B cell (primary cell): ENCODE data around the gene MXRA8. TPM values are rescaled to one million over a fixed set of nuclear protein-coding genes. Genes with fewer than 3 reads are reported as not detected.

Source experiments
- ATAC-seq: fragments of 200-7000 bp; cut with Tn5 transposase; one replicate; pipeline ENCODE4 v1.10.0; 2021; ENCODE audit warnings: low read depth, mild to moderate bottlenecking, moderate number of reproducible peaks, moderate library complexity
- CTCF ChIA-PET: fragments of 350-600 bp; sonication (Branson Sonifier 250); formaldehyde crosslinking; loops from one replicate; lab custom pipeline; 2021; ENCODE audit warnings: antibody characterized with exemption, inconsistent platforms; lab: Charles Lee
- POLR2A ChIA-PET: fragments of 350-600 bp; sonication (Branson Sonifier 250); formaldehyde crosslinking; loops from one replicate; lab custom pipeline; 2021; ENCODE audit warnings: antibody characterized with exemption; lab: Charles Lee
- DNase-seq: peaks from one replicate; pipeline ENCODE4 v3.0.0; 2013
- H2AFZ ChIP-seq: 2 replicates; pipeline ENCODE4 v1.6.1; 2012; ENCODE audit warnings: mild to moderate bottlenecking, low read depth, low read length; ENCODE audit not compliant: insufficient read depth, poor library complexity, severe bottlenecking
- H3K27ac ChIP-seq, 2 donors: 1 replicate in 1 of 2; 2 replicates in 1 of 2; pipeline ENCODE4 v1.5.1; 2012 to 2013; ENCODE audit warnings: low read length in 2 of 2, mild to moderate bottlenecking in 2 of 2, moderate library complexity in 1 of 2
- H3K27me3 ChIP-seq, 4 experiments: fragments of 200-600 bp in 1 of 4; sonication (generic) in 1 of 4; replicated peaks in 1 of 4; 1 replicate in 2 of 4; 2 replicates in 2 of 4; pipeline versions ENCODE4 v1.6.1 to v1.7.0; 2013 to 2016; ENCODE audit warnings: low read length in 3 of 4, mild to moderate bottlenecking in 2 of 4, mixed read lengths in 1 of 4, moderate library complexity in 1 of 4; ENCODE audit not compliant: insufficient read depth in 4 of 4, control insufficient read depth in 3 of 4; ENCODE audit errors: control extremely low read depth in 1 of 4
- H3K36me3 ChIP-seq, 2 experiments: replicated peaks in 1 of 2; 1 replicate in 1 of 2; 2 replicates in 1 of 2; pipeline versions ENCODE4 v1.6.1 to v1.7.1; 2013; ENCODE audit warnings: low read length in 1 of 2; ENCODE audit not compliant: insufficient read depth in 2 of 2, control insufficient read depth in 1 of 2; ENCODE audit errors: control extremely low read depth in 1 of 2, extremely low read depth in 1 of 2
- H3K4me1 ChIP-seq, 2 donors: fragments of 200-600 bp in 1 of 2; sonication (generic) in 1 of 2; 1 replicate in 1 of 2; 2 replicates in 1 of 2; pipeline versions ENCODE4 v1.5.1 to v1.6.1; 2013 to 2017; ENCODE audit warnings: low read length in 2 of 2; ENCODE audit not compliant: control insufficient read depth in 2 of 2, insufficient read depth in 2 of 2
- H3K4me2 ChIP-seq: replicated peaks from 2 replicates; pipeline ENCODE3; 2012; ENCODE audit warnings: mild to moderate bottlenecking, low read depth, low read length; ENCODE audit not compliant: poor library complexity, severe bottlenecking
- H3K4me3 ChIP-seq, 5 experiments: fragments of 200-600 bp in 1 of 5; sonication (generic) in 1 of 5; 1 replicate in 3 of 5; 2 replicates in 2 of 5; pipeline versions ENCODE4 v1.5.1 to v1.7.0; 2011 to 2016; ENCODE audit warnings: low read length in 4 of 5, mild to moderate bottlenecking in 4 of 5, low read depth in 2 of 5, control low read depth in 1 of 5, moderate library complexity in 1 of 5; ENCODE audit not compliant: insufficient read depth in 1 of 5; ENCODE audit errors: control extremely low read depth in 1 of 5, extremely low read depth in 1 of 5
- H3K79me2 ChIP-seq: fragments of 200-600 bp; sonication (generic); one replicate; pipeline ENCODE4 v1.6.0; 2016; ENCODE audit warnings: low read length; ENCODE audit not compliant: control insufficient read depth, insufficient read depth
- H3K9ac ChIP-seq: fragments of 200-600 bp; sonication (generic); 2 replicates; pipeline ENCODE4 v1.6.1; 2017; ENCODE audit warnings: mild to moderate bottlenecking, low read length, moderate library complexity
- H3K9me3 ChIP-seq, 3 donors: one replicate each; pipeline versions ENCODE4 v1.6.1 to v1.7.1; 2013; ENCODE audit warnings: low read length in 2 of 3; ENCODE audit not compliant: control insufficient read depth in 2 of 3, insufficient read depth in 1 of 3; ENCODE audit errors: control extremely low read depth in 1 of 3
- H4K20me1 ChIP-seq: 2 replicates; pipeline ENCODE4 v1.6.0; 2012; ENCODE audit warnings: mild to moderate bottlenecking, low read length; ENCODE audit not compliant: insufficient read depth, control insufficient read depth, poor library complexity, severe bottlenecking
- H3K27ac Mint-ChIP-seq: one replicate; pipeline ENCODE4 v1.8.0; 2021; ENCODE audit warnings: mixed read lengths
- H3K27me3 Mint-ChIP-seq: one replicate; pipeline ENCODE4 v1.8.0; 2021; ENCODE audit warnings: mixed read lengths
- H3K4me1 Mint-ChIP-seq: one replicate; pipeline ENCODE4 v1.8.0; 2021; ENCODE audit warnings: mixed read lengths
- H3K4me3 Mint-ChIP-seq: one replicate; pipeline ENCODE4 v1.8.0; 2021; ENCODE audit warnings: mixed read lengths
- H3K9me3 Mint-ChIP-seq: one replicate; pipeline ENCODE4 v1.8.0; 2022; ENCODE audit warnings: mixed read lengths; ENCODE audit not compliant: insufficient read depth
- EZH2 ChIP-seq: IDR thresholded peaks from 2 replicates; pipeline ENCODE4 v1.6.1; 2012; ENCODE audit warnings: borderline replicate concordance, low read depth, mild to moderate bottlenecking, moderate library complexity, low read length; ENCODE audit not compliant: insufficient read depth, poor library complexity, severe bottlenecking
- WGBS: methylation state at CpG from one replicate; pipeline ENCODE4 v1.1.5; 2013; ENCODE audit warnings: missing lambda C conversion rate; ENCODE audit not compliant: insufficient coverage; 5-methylcytosine and 5-hydroxymethylcytosine counted together
- intact Hi-C: fragments of 100-400 bp; cut with micrococcal nuclease; formaldehyde crosslinking; loops from one replicate; pipeline ENCODE4 v1.10.0; 2022
- polyA plus RNA-seq: library from polyadenylated mRNA; depleted of rRNA; stranded (reverse); fragments of >200 nt; gene quantifications from 2 replicates; pipeline ENCODE4 v1.2.3, GENCODE V29; 2012
- total RNA-seq, 2 donors: library from RNA; stranded (reverse); fragments of 120-200 nt in 1 of 2; gene quantifications; 1 replicate in 1 of 2; 2 replicates in 1 of 2; pipeline versions ENCODE4 v1.2.3 to v1.2.4, GENCODE V29; 2013 to 2022
- TF ChIP-seq, protein P1 (sequence below): fragments of 200-600 bp; IDR thresholded peaks from one replicate; pipeline ENCODE4 v1.8.0; 2022; ENCODE audit warnings: antibody characterized with exemption, mild to moderate bottlenecking

MXRA8 gene
- total and polyA plus RNA-seq, 2 donors (not counting 1 experiment from before 2014, with no cell fraction given) = 0.10 TPM; not detected in 1

DNA sequence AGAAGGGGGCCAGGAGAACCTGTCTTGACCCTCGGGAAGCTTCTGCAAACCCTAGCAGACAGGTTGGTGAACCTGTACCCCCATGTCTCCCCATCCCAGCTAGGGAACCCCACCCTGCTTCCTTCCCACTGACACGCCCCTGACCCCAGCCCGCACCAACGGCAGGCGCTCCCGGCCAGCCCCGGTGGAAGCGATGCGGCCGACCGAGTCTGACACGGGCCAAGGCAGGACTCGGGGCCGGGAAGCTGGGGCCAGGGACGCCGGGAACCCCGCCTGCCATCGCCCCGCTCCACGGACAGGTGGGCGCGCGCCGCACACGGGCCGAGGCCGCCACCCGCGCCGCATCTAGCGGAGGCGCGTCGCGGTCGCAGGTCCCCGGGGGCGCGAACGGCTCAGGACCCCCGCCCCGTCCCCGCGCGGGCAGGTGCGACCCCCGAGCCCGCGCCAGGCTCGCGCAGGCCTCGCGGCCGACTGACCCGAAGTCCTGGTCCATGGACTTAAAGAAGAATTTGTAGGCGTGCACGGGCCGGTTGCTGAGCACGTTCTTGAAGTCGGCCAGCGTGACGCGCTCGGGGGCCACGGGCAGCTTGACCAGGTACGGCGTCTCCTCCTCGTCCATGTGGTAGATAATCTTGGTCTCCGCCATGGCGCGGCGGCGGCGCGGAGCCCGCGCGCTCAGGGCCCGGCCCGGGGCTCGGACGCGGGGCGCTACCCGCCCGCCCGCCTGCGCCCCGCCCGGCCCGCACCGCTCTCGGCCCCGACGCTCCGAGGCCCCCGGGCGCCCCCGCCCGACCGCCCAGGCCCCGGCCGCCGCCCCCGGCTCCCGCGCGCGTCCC is 9.7 kb downstream of the MXRA8 start:
- H3K27ac Mint-ChIP-seq = peak overlapping the region; percentile 56
- under 1% methylated on average over 109 of the region's 109 CpGs for WGBS
- H3K9ac ChIP-seq = peak overlapping the region; percentile 71
- H3K9me3 Mint-ChIP-seq = no peaks in the 10 kb centered on the region
- peak overlapping the region; percentile 96 for H3K4me2 ChIP-seq
- DNase-seq (no peak), ATAC-seq (peak; percentile 42)
- ChIA-PET CTCF (interaction anchor here (1.2 to 1.4 kb wide), 2 partner anchors 25 to 27 kb away, joined by 3 to 5 read pairs; partner anchors contain the start of gene AURKAIP1), POLR2A (interaction anchor here (0.6 kb wide), 1 partner anchor 512 kb away, joined by 4 read pairs; no protein-coding TSS in a partner anchor)
- no peak for TF ChIP-seq EZH2
- TF ChIP-seq, protein P1, sequence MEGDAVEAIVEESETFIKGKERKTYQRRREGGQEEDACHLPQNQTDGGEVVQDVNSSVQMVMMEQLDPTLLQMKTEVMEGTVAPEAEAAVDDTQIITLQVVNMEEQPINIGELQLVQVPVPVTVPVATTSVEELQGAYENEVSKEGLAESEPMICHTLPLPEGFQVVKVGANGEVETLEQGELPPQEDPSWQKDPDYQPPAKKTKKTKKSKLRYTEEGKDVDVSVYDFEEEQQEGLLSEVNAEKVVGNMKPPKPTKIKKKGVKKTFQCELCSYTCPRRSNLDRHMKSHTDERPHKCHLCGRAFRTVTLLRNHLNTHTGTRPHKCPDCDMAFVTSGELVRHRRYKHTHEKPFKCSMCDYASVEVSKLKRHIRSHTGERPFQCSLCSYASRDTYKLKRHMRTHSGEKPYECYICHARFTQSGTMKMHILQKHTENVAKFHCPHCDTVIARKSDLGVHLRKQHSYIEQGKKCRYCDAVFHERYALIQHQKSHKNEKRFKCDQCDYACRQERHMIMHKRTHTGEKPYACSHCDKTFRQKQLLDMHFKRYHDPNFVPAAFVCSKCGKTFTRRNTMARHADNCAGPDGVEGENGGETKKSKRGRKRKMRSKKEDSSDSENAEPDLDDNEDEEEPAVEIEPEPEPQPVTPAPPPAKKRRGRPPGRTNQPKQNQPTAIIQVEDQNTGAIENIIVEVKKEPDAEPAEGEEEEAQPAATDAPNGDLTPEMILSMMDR = no peak
- no peak overlapping the region for H3K27ac ChIP-seq
- H2AFZ ChIP-seq = peak overlapping the region; percentile 60
- intact Hi-C loops = loop anchor here (1.0 kb wide), 2 partner anchors 24 to 27 kb away; partner anchors contain the start of genes AURKAIP1, CPTP and INTS11
- peaks cover 40% of the 10 kb centered on the region for H4K20me1 ChIP-seq
- peaks cover 22 to 37% of the 10 kb centered on the region in 2 donors for H3K4me1 ChIP-seq
- H3K4me1 Mint-ChIP-seq = peaks cover 28% of the 10 kb centered on the region
- peaks cover 34% of the 10 kb centered on the region for H3K79me2 ChIP-seq
- H3K4me3 Mint-ChIP-seq = peak overlapping the region; percentile 83
- H3K27me3 Mint-ChIP-seq = peaks cover 8% of the 10 kb centered on the region
- H3K4me3 ChIP-seq = peak overlapping the region; percentile 34 to 81 (median 63)
- no peaks in the 10 kb centered on the region for H3K36me3 ChIP-seq
- H3K9me3 ChIP-seq = peaks cover 0 to 7% (median 0%) of the 10 kb centered on the region in 3 donors
- peaks cover 0 to 23% (median 7%) of the 10 kb centered on the region in 4 experiments for H3K27me3 ChIP-seq
